Loucy (cell line): ENCODE results near the gene IBA57.

Experiments
- H2AFZ ChIP-seq: fragments of 200-600 bp; sonication (generic); 2 replicates; pipeline ENCODE4 v1.6.0; 2016; ENCODE audit warnings: antibody characterized with exemption, mild to moderate bottlenecking, low read length, moderate library complexity
- H3F3A ChIP-seq: fragments of 200-600 bp; 2 replicates; pipeline ENCODE4 v1.6.0; 2016; ENCODE audit warnings: antibody characterized with exemption, low read depth, mild to moderate bottlenecking
- H3K27me3 ChIP-seq: fragments of 200-600 bp; sonication (generic); 2 replicates; pipeline ENCODE4 v1.6.1; 2014; ENCODE audit warnings: low read length, mild to moderate bottlenecking; ENCODE audit not compliant: insufficient read depth, poor library complexity, severe bottlenecking
- H3K36me3 ChIP-seq: fragments of 200-600 bp; sonication (generic); 2 replicates; pipeline ENCODE4 v1.6.1; 2016; ENCODE audit warnings: low read length; ENCODE audit not compliant: insufficient read depth
- H3K4me1 ChIP-seq: fragments of 200-600 bp; sonication (generic); 2 replicates; pipeline ENCODE4 v1.5.1; 2014; ENCODE audit warnings: low read length, mild to moderate bottlenecking; ENCODE audit not compliant: insufficient read depth, poor library complexity, severe bottlenecking
- H3K4me2 ChIP-seq: fragments of 200-600 bp; sonication (generic); 2 replicates; pipeline ENCODE4 v1.6.0; 2014; ENCODE audit warnings: antibody characterized with exemption, low read length, low read depth, mild to moderate bottlenecking; ENCODE audit not compliant: poor library complexity, severe bottlenecking
- H3K4me3 ChIP-seq: fragments of 200-600 bp; sonication (generic); 2 replicates; pipeline ENCODE4 v1.5.1; 2014; ENCODE audit warnings: low read length, mild to moderate bottlenecking, mixed read lengths; ENCODE audit not compliant: poor library complexity, severe bottlenecking
- H3K79me2 ChIP-seq: fragments of 200-600 bp; sonication (generic); 2 replicates; pipeline ENCODE4 v1.6.1; 2014; ENCODE audit warnings: low read length; ENCODE audit not compliant: insufficient read depth
- H3K9ac ChIP-seq: fragments of 200-600 bp; sonication (generic); 2 replicates; pipeline ENCODE4 v1.6.0; 2014; ENCODE audit warnings: mild to moderate bottlenecking, low read depth, low read length, moderate library complexity; ENCODE audit not compliant: poor library complexity, severe bottlenecking
- H3K9me2 ChIP-seq: fragments of 200-600 bp; sonication (generic); replicated peaks from 2 replicates; pipeline ENCODE4 v1.6.1; 2016; ENCODE audit warnings: low read depth, low read length, mixed read lengths
- H3K9me3 ChIP-seq: fragments of 200-600 bp; sonication (generic); 2 replicates; pipeline ENCODE4 v1.6.1; 2014; ENCODE audit warnings: mild to moderate bottlenecking, antibody characterized with exemption, low read length, low read depth; ENCODE audit not compliant: insufficient read depth
- H4K20me1 ChIP-seq: fragments of 200-600 bp; sonication (generic); 2 replicates; pipeline ENCODE4 v1.6.0; 2014; ENCODE audit warnings: antibody characterized with exemption, low read length, mild to moderate bottlenecking; ENCODE audit not compliant: insufficient read depth, poor library complexity, severe bottlenecking
- CTCF ChIP-seq: fragments of 200-600 bp; sonication (generic); conservative IDR thresholded peaks from 2 replicates; pipeline ENCODE4 v1.5.1; 2014; ENCODE audit warnings: mild to moderate bottlenecking, antibody characterized with exemption, low read length
- EZH2phosphoT487 ChIP-seq: fragments of 200-600 bp; IDR thresholded peaks from 2 replicates; pipeline ENCODE4 v1.6.1; 2018; ENCODE audit warnings: antibody characterized with exemption, mild to moderate bottlenecking, moderate library complexity, borderline replicate concordance

IBA57 gene

GRCh38 chr1:228159008-228159665, 6.5 kb upstream of the IBA57 start:
- no peaks in the 10 kb centered on the region for H3F3A ChIP-seq
- H4K20me1 ChIP-seq, result no peaks in the 10 kb centered on the region
- H3K4me3 ChIP-seq, result no peak overlapping the region
- no peaks in the 10 kb centered on the region for H3K36me3 ChIP-seq
- H3K4me2 ChIP-seq, result no peak overlapping the region
- H3K4me1 ChIP-seq, result peaks cover 5% of the 10 kb centered on the region
- H3K79me2 ChIP-seq, result no peaks in the 10 kb centered on the region
- H3K9me3 ChIP-seq, result no peaks in the 10 kb centered on the region
- H3K9ac ChIP-seq, result no peak overlapping the region
- no peaks in the 10 kb centered on the region for H3K9me2 ChIP-seq
- TF ChIP-seq EZH2phosphoT487 (no peak), CTCF (no peak)
- no peak overlapping the region for H2AFZ ChIP-seq
- H3K27me3 ChIP-seq, result no peaks in the 10 kb centered on the region

- Histone ChIP-seq H3K27me3 (no peaks in the 10 kb centered on the region), H3K9me2 (no peaks in the 10 kb centered on the region), H2AFZ (no peak overlapping the region), H3K79me2 (no peaks in the 10 kb centered on the region), H3K9ac (no peak overlapping the region), H3K4me2 (no peak overlapping the region), H3F3A (no peaks in the 10 kb centered on the region), H4K20me1 (no peaks in the 10 kb centered on the region), H3K9me3 (no peaks in the 10 kb centered on the region), H3K36me3 (no peaks in the 10 kb centered on the region), H3K4me3 (no peak overlapping the region), H3K4me1 (peaks cover 12% of the 10 kb centered on the region)
- TF ChIP-seq EZH2phosphoT487 (no peak), CTCF (no peak)
Observed at GRCh38 chr1:228160201-228160761, 5.3 kb upstream of the IBA57 start.

- Histone ChIP-seq H3K9ac (no peak overlapping the region), H2AFZ (no peak overlapping the region), H3K9me3 (no peaks in the 10 kb centered on the region), H3K4me3 (no peak overlapping the region), H3F3A (no peaks in the 10 kb centered on the region), H4K20me1 (no peaks in the 10 kb centered on the region), H3K27me3 (no peaks in the 10 kb centered on the region), H3K9me2 (no peaks in the 10 kb centered on the region), H3K79me2 (no peaks in the 10 kb centered on the region), H3K4me1 (peaks cover 12% of the 10 kb centered on the region), H3K36me3 (no peaks in the 10 kb centered on the region), H3K4me2 (no peak overlapping the region)
- TF ChIP-seq CTCF, result no peak
- TF ChIP-seq EZH2phosphoT487, result no peak
Observed at GRCh38 chr1:228161362-228161761, 4.2 kb upstream of the IBA57 start.
